ENCODE results near the gene KRABD2.
A peak's percentile ranks its signal among the peaks of the same experiment; 100 is the strongest.

The KRABD2 gene

GRCh38 chr17:8387914-8388651 is 11.6 kb upstream of the KRABD2 start:
- Histone ChIP-seq H3K27ac (no peak overlapping the region), H2AFZ (no peak overlapping the region), H3K9me2 (replicated peaks; ENCODE audit: insufficient read depth) (no peaks in the 10 kb centered on the region), H3K36me3 (replicated peaks; ENCODE audit: insufficient read depth, low read depth) (no peaks in the 10 kb centered on the region), H3K79me2 (peaks cover 3% of the 10 kb centered on the region), H3K4me3 (no peak overlapping the region), H3K4me2 (no peak overlapping the region), H4K20me1 (ENCODE audit: insufficient read depth, poor library complexity, severe bottlenecking) (no peaks in the 10 kb centered on the region), H3K4me1 (ENCODE audit: insufficient read depth) (peaks cover 6% of the 10 kb centered on the region), H3K9me3 (ENCODE audit: low read depth) (no peaks in the 10 kb centered on the region), H3K27me3 (no peaks in the 10 kb centered on the region)
- no peak for DNase-seq (ENCODE audit: low spot score)
- 92% methylated on average over 7 of the region's 7 CpGs for WGBS (ENCODE audit: low lambda C conversion rate, missing lambda C conversion rate)
- TF ChIP-seq EZH2phosphoT487 (IDR thresholded peaks at IDR 0.05; ENCODE audit: low read depth, severe bottlenecking, unreplicated experiment) (no peak), EZH2 (IDR thresholded peaks at IDR 0.05; ENCODE audit: borderline replicate concordance) (no peak), CTCF (IDR thresholded peaks at IDR 0.05; ENCODE audit: poor library complexity) (no peak)

- Histone ChIP-seq H3K79me2 (peaks cover 12% of the 10 kb centered on the region), H3K36me3 (replicated peaks; ENCODE audit: insufficient read depth, low read depth) (no peaks in the 10 kb centered on the region), H3K4me2 (no peak overlapping the region), H4K20me1 (ENCODE audit: insufficient read depth, poor library complexity, severe bottlenecking) (peaks cover 3% of the 10 kb centered on the region), H2AFZ (no peak overlapping the region), H3K9me3 (ENCODE audit: low read depth) (no peaks in the 10 kb centered on the region), H3K27ac (no peak overlapping the region), H3K27me3 (no peaks in the 10 kb centered on the region), H3K4me3 (no peak overlapping the region), H3K4me1 (ENCODE audit: insufficient read depth) (peaks cover 8% of the 10 kb centered on the region), H3K9me2 (replicated peaks; ENCODE audit: insufficient read depth) (no peaks in the 10 kb centered on the region)
- WGBS (ENCODE audit: low lambda C conversion rate, missing lambda C conversion rate) = 61% methylated on average over 6 of the region's 6 CpGs
- no peak for TF ChIP-seq CTCF (IDR thresholded peaks at IDR 0.05; ENCODE audit: poor library complexity)
- TF ChIP-seq EZH2 (IDR thresholded peaks at IDR 0.05; ENCODE audit: borderline replicate concordance) = no peak
- no peak for TF ChIP-seq EZH2phosphoT487 (IDR thresholded peaks at IDR 0.05; ENCODE audit: low read depth, severe bottlenecking, unreplicated experiment)
- DNase-seq (ENCODE audit: low spot score) = no peak
Observed at GRCh38 chr17:8386841-8387240, 10.3 kb upstream of the KRABD2 start.

- H3K27ac ChIP-seq = peak overlapping the region; percentile 92
- peaks cover 20% of the 10 kb centered on the region for H4K20me1 ChIP-seq (ENCODE audit: insufficient read depth, poor library complexity, severe bottlenecking)
- H3K4me2 ChIP-seq = peak overlapping the region; percentile 77
- H3K4me1 ChIP-seq (ENCODE audit: insufficient read depth) = peaks cover 27% of the 10 kb centered on the region
- no peaks in the 10 kb centered on the region for H3K27me3 ChIP-seq
- no peaks in the 10 kb centered on the region for H3K9me3 ChIP-seq (ENCODE audit: low read depth)
- H3K9me2 ChIP-seq (replicated peaks; ENCODE audit: insufficient read depth) = no peaks in the 10 kb centered on the region
- H3K4me3 ChIP-seq = no peak overlapping the region
- peaks cover 32% of the 10 kb centered on the region for H3K79me2 ChIP-seq
- 45% methylated on average over 12 of the region's 12 CpGs for WGBS (ENCODE audit: low lambda C conversion rate, missing lambda C conversion rate)
- peak; percentile 53 for DNase-seq (ENCODE audit: low spot score)
- no peak overlapping the region for H2AFZ ChIP-seq
- H3K36me3 ChIP-seq (replicated peaks; ENCODE audit: insufficient read depth, low read depth) = peaks cover 8% of the 10 kb centered on the region
- no peak for TF ChIP-seq EZH2phosphoT487 (IDR thresholded peaks at IDR 0.05; ENCODE audit: low read depth, severe bottlenecking, unreplicated experiment)
- no peak for TF ChIP-seq CTCF (IDR thresholded peaks at IDR 0.05; ENCODE audit: poor library complexity)
- no peak for TF ChIP-seq EZH2 (IDR thresholded peaks at IDR 0.05; ENCODE audit: borderline replicate concordance)
Observed at GRCh38 chr17:8384801-8385378, 8.4 kb upstream of the KRABD2 start.
